HepG2 (cell line): ENCODE data around the gene COG1. TPM values are rescaled to one million over a fixed set of nuclear protein-coding genes. Genes with fewer than 3 reads are reported as not detected.

Source experiments
- FOXM1 ChIP-seq: sonication (generic); formaldehyde crosslinking; IDR thresholded peaks from 2 replicates; pipeline ENCODE4 v1.5.0; 2020; ENCODE audit warnings: missing genetic modification reagents
- MAFF ChIP-seq: IDR thresholded peaks from 2 replicates; pipeline ENCODE4 v1.6.1; 2011; ENCODE audit warnings: low read depth, low read length, improper control_type of control experiment
- RBM39 ChIP-seq: fragments of 200-400 bp; formaldehyde crosslinking; IDR thresholded peaks from one replicate; pipeline ENCODE4 v1.6.1; 2018; ENCODE audit warnings: antibody characterized with exemption, mild to moderate bottlenecking, low read depth, low read length; ENCODE audit not compliant: poor library complexity, severe bottlenecking
- SCMH1 ChIP-seq: sonication (generic); formaldehyde crosslinking; IDR thresholded peaks from 2 replicates; pipeline ENCODE4 v1.9.0; 2021; ENCODE audit warnings: missing genetic modification reagents, mild to moderate bottlenecking, borderline replicate concordance
- SMC3 ChIP-seq: IDR thresholded peaks from 2 replicates; pipeline ENCODE4 v1.6.1; 2011; ENCODE audit warnings: low read length, improper control_type of control experiment
- THYN1 ChIP-seq: sonication (generic); formaldehyde crosslinking; IDR thresholded peaks from 2 replicates; pipeline ENCODE4 v1.8.1; 2023; ENCODE audit warnings: low read depth, mild to moderate bottlenecking, moderate library complexity, missing genetic modification reagents, borderline replicate concordance
- ZMYM3 ChIP-seq: sonication (generic); formaldehyde crosslinking; IDR thresholded peaks from 2 replicates; pipeline ENCODE4 v1.5.1; 2020; ENCODE audit warnings: mild to moderate bottlenecking, missing genetic modification reagents
- ZNF260 ChIP-seq: sonication (generic); formaldehyde crosslinking; IDR thresholded peaks from 2 replicates; pipeline ENCODE4 v1.4.0; 2020; ENCODE audit warnings: missing genetic modification reagents, low read depth, mild to moderate bottlenecking, borderline replicate concordance
- ZNF282 ChIP-seq: fragments of 450-650 bp; IDR thresholded peaks from 2 replicates; pipeline ENCODE4 v1.6.1; 2018; ENCODE audit not compliant: partially characterized antibody
- polyA plus RNA-seq, 8 experiments: library from polyadenylated mRNA; depleted of rRNA in 3 of 8; stranded (reverse) in 7 of 8; unstranded in 1 of 8; fragments of >200 nt; fragmentation: Illumina TruSeq in 4 of 8; extraction: Trizol in 4 of 8; gene quantifications; 2 replicates each; pipeline versions ENCODE4 v1.2.1 to v1.2.3, GENCODE V29; 2011 to 2016; ENCODE audit warnings: low read depth in 4 of 8, missing spikeins in 1 of 8, mixed read lengths in 1 of 8; ENCODE audit not compliant: insufficient read depth in 1 of 8
- total RNA-seq, 5 experiments: library from RNA; depleted of rRNA; stranded (reverse); fragments of >200 nt; fragmentation: Illumina TruSeq; extraction: Trizol; gene quantifications; 2 replicates each; pipeline ENCODE4 v1.2.3, GENCODE V29; 2016; ENCODE audit warnings: low read depth in 1 of 5
- TF ChIP-seq, protein P1 (sequence below): sonication (generic); formaldehyde crosslinking; conservative IDR thresholded peaks from 2 replicates; pipeline ENCODE4 v1.4.0; 2020; ENCODE audit warnings: missing genetic modification reagents
- TF ChIP-seq, protein P2 (sequence below): IDR thresholded peaks from 2 replicates; pipeline ENCODE4 v1.6.1; 2018; ENCODE audit warnings: missing genetic modification reagents, mild to moderate bottlenecking, missing compliant biosample characterization
- TF ChIP-seq, protein P3 (sequence below): sonication (generic); formaldehyde crosslinking; IDR thresholded peaks from 2 replicates; pipeline ENCODE4 v1.4.0; 2020; ENCODE audit warnings: mild to moderate bottlenecking, missing genetic modification reagents
- TF ChIP-seq, protein P4 (sequence below), 2 experiments: sonication (generic) in 1 of 2; formaldehyde crosslinking in 1 of 2; IDR thresholded peaks; 2 replicates each; pipeline versions ENCODE4 v1.5.1 to v1.6.1; 2011 to 2020; ENCODE audit warnings: borderline replicate concordance in 1 of 2, low read depth in 1 of 2, low read length in 1 of 2, mild to moderate bottlenecking in 1 of 2, missing genetic modification reagents in 1 of 2, moderate library complexity in 1 of 2

Gene COG1
- total and polyA plus RNA-seq, 2 of the 13 experiments (the other 11 are each of a cell fraction or from before 2014, with no cell fraction given): 36.6 to 39.7 TPM

DNA sequence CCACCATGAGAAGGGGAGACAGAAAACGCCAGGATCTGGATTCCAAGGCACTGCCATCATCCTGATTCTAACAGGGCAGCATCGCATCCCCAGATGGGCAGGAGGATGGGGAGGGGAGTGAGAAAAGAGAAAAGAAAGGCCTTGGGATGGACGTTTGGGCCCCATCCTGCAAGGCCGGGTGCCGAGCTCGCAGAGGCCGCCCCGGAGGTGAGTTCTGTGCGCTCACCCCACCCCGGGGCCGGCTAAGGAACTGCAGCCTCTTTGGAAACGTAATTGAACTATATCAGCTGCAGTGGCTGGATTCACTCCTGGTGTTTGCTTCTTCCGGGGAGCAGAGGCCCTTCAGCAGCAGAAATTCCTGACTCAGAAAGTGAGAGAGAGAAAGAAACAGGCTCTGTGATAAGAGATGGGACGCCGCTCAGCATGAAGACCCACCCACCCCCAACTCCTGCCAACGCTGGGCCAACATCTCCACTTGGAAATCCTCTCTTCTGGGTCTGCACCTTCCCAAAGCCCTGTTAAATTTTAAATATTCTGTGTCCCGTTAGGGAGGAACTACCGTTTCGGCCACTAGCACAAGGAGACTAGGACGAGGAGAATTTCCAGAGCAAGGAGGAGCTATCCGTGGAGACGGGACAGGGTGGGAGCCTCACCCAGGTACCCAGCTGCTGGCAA lies 36.6 kb upstream of the COG1 start (continued):
- TF ChIP-seq, protein P1, sequence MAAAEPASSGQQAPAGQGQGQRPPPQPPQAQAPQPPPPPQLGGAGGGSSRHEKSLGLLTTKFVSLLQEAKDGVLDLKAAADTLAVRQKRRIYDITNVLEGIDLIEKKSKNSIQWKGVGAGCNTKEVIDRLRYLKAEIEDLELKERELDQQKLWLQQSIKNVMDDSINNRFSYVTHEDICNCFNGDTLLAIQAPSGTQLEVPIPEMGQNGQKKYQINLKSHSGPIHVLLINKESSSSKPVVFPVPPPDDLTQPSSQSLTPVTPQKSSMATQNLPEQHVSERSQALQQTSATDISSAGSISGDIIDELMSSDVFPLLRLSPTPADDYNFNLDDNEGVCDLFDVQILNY (CRISPR knock-in tag): no peak
- TF ChIP-seq, protein P2, sequence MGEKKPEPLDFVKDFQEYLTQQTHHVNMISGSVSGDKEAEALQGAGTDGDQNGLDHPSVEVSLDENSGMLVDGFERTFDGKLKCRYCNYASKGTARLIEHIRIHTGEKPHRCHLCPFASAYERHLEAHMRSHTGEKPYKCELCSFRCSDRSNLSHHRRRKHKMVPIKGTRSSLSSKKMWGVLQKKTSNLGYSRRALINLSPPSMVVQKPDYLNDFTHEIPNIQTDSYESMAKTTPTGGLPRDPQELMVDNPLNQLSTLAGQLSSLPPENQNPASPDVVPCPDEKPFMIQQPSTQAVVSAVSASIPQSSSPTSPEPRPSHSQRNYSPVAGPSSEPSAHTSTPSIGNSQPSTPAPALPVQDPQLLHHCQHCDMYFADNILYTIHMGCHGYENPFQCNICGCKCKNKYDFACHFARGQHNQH (CRISPR knock-in tag): 0 out of 2 replicates have a peak, but pooled peaks have one; percentile 44
- TF ChIP-seq, protein P3, sequence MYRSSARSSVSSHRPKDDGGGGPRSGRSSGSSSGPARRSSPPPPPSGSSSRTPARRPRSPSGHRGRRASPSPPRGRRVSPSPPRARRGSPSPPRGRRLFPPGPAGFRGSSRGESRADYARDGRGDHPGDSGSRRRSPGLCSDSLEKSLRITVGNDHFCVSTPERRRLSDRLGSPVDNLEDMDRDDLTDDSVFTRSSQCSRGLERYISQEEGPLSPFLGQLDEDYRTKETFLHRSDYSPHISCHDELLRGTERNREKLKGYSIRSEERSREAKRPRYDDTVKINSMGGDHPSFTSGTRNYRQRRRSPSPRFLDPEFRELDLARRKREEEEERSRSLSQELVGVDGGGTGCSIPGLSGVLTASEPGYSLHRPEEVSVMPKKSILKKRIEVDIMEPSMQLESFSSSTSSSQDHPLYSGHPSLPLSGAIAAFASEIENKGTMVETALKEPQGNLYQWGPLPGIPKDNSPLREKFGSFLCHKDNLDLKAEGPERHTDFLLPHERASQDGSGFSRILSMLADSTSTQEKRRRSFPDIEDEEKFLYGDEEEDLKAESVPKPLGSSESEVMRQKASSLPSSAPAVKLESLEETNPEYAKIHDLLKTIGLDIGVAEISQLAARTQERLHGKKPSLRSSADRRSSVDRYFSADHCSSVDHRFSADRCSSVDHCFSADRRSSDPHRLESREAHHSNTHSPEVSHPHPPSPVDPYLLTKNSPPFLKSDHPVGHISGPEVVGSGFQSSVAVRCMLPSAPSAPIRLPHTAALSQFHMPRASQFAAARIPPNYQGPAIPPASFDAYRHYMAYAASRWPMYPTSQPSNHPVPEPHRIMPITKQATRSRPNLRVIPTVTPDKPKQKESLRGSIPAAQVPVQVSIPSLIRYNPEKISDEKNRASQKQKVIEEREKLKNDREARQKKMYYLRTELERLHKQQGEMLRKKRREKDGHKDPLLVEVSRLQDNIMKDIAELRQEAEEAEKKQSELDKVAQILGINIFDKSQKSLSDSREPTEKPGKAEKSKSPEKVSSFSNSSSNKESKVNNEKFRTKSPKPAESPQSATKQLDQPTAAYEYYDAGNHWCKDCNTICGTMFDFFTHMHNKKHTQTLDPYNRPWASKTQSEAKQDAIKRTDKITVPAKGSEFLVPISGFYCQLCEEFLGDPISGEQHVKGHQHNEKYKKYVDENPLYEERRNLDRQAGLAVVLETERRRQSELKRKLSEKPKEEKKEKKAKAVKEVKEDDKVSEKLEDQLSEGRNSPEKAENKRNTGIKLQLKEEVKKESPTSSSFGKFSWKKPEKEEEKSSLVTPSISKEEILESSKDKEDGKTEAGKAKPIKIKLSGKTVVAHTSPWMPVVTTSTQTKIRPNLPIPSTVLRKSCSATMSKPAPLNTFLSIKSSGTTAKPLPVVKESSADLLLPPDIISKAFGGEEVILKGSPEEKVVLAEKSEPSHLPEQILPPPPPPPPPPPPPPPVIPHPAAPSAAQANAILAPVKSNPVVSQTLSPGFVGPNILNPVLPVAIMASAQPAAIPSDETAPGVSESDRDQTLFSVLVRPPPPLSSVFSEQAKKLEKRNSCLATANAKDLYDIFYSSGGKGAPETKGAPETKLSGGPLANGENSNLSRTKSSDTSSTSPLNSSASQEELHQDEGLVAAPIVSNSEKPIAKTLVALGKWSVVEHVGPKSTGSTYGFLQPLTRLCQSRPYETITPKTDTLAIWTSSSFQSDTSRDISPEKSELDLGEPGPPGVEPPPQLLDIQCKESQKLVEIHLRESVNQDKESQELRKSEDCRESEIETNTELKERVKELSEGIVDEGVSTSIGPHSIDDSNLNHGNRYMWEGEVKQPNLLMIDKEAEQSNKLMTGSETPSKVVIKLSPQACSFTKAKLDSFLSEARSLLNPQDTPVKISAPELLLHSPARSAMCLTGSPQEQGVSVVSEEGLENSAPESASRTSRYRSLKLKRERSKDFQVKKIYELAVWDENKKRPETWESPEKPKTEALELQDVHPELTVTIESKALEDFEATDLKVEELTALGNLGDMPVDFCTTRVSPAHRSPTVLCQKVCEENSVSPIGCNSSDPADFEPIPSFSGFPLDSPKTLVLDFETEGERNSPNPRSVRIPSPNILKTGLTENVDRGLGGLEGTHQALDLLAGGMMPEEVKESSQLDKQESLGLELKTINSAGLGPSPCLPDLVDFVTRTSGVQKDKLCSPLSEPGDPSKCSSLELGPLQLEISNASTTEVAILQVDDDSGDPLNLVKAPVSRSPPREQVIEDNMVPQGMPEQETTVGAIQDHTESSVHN (CRISPR knock-in tag): 0 out of 2 replicates have a peak, but pooled peaks have one; percentile 38
- TF ChIP-seq, protein P4, sequence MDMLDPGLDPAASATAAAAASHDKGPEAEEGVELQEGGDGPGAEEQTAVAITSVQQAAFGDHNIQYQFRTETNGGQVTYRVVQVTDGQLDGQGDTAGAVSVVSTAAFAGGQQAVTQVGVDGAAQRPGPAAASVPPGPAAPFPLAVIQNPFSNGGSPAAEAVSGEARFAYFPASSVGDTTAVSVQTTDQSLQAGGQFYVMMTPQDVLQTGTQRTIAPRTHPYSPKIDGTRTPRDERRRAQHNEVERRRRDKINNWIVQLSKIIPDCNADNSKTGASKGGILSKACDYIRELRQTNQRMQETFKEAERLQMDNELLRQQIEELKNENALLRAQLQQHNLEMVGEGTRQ (IDR thresholded peaks at IDR 0.05; ENCODE audit: low read depth, low read length): no peak
- TF ChIP-seq, protein P4 (CRISPR knock-in tag; IDR thresholded peaks at IDR 0.05; ENCODE audit: borderline replicate concordance): no peak
- TF ChIP-seq SMC3 (peak; percentile 85), ZNF260 (no peak), THYN1 (no peak), SCMH1 (no peak), ZMYM3 (CRISPR knock-in tag) (peak; percentile 44; the same call in 1 of the 2 replicates), ZNF282 (no peak), RBM39 (peak; percentile 64), MAFF (peak; percentile 28; the same call in 1 of the 2 replicates), FOXM1 (CRISPR knock-in tag) (no peak)
